ENCODE measurements around the gene GRID1. TPM values are rescaled to one million over a fixed set of nuclear protein-coding genes. Genes with fewer than 3 reads are reported as not detected.

Gene GRID1
- total RNA-seq, 1 donor: not detected

- TF ChIP-seq CTCF (IDR thresholded peaks at IDR 0.05; ENCODE audit: insufficient read depth, low read depth, low read length): peak; percentile 92
- peak; percentile 95 for DNase-seq (ENCODE audit: low read depth)
- H3K4me3 ChIP-seq (ENCODE audit: low read depth, low read length): peak overlapping the region; percentile 68
These were observed 33.5 kb upstream of the GRID1 start for GRCh38 chr10:86399879-86400704.

GRCh38 chr10:86399514-86399878 lies 32.9 kb upstream of the GRID1 start:
- H3K4me3 ChIP-seq (ENCODE audit: low read depth, low read length): peak overlapping the region; percentile 68
- DNase-seq (ENCODE audit: low read depth): no peak
- no peak for TF ChIP-seq CTCF (IDR thresholded peaks at IDR 0.05; ENCODE audit: insufficient read depth, low read depth, low read length)

GRCh38 chr10:86397120-86397519 lies 30.5 kb upstream of the GRID1 start:
- TF ChIP-seq CTCF (IDR thresholded peaks at IDR 0.05; ENCODE audit: insufficient read depth, low read depth, low read length): no peak
- DNase-seq (ENCODE audit: low read depth): no peak
- no peak overlapping the region for H3K4me3 ChIP-seq (ENCODE audit: low read depth, low read length)

- no peak for TF ChIP-seq CTCF (IDR thresholded peaks at IDR 0.05; ENCODE audit: insufficient read depth, low read depth, low read length)
- no peak for DNase-seq (ENCODE audit: low read depth)
These were observed 27.4 kb upstream of the GRID1 start for GRCh38 chr10:86393862-86394455.

GRCh38 chr10:86393362-86393761 lies 26.8 kb upstream of the GRID1 start:
- no peak overlapping the region for H3K4me3 ChIP-seq (ENCODE audit: low read depth, low read length)
- no peak for DNase-seq (ENCODE audit: low read depth)
- no peak for TF ChIP-seq CTCF (IDR thresholded peaks at IDR 0.05; ENCODE audit: insufficient read depth, low read depth, low read length)

More at GRCh38 chr10:86393862-86394455, 27.4 kb upstream of the GRID1 start:
- no peak overlapping the region for H3K4me3 ChIP-seq (ENCODE audit: low read depth, low read length)

GRCh38 chr10:86392723-86393094 lies 26.1 kb upstream of the GRID1 start:
- no peak overlapping the region for H3K4me3 ChIP-seq (ENCODE audit: low read depth, low read length)
- no peak for DNase-seq (ENCODE audit: low read depth)
- TF ChIP-seq CTCF (IDR thresholded peaks at IDR 0.05; ENCODE audit: insufficient read depth, low read depth, low read length): no peak

All from fibroblast of villous mesenchyme (primary cell).